IMR-90 (cell line): ENCODE results near the gene ZDHHC16. TPM values are rescaled to one million over a fixed set of nuclear protein-coding genes. Genes with fewer than 3 reads are reported as not detected.

Experiments used
- ATAC-seq: fragments of 200-7000 bp; cut with Tn5 transposase; 2 replicates; pipeline ENCODE4 v1.9.1; 2020; ENCODE audit warnings: low read depth, mild to moderate bottlenecking, moderate library complexity
- BruUV-seq: library from RNA; stranded (reverse); fragments of 400-500 nt; replicated peaks from 2 replicates; lab custom pipeline; 2021; lab: Mats Ljungman, UMichigan
- CTCF ChIA-PET: fragments of 300-600 bp; formaldehyde crosslinking; extraction: SDS; loops from one replicate; lab custom pipeline; 2021; ENCODE audit warnings: antibody characterized with exemption; lab: Yijun Ruan, JAX
- POLR2A ChIA-PET: fragments of 300-600 bp; sonication (Branson Sonifier 250); formaldehyde crosslinking; loops from one replicate; lab custom pipeline; 2022; ENCODE audit warnings: antibody characterized with exemption; ENCODE audit not compliant: unreplicated experiment; lab: Charles Lee
- DNase-seq: peaks from one replicate; pipeline ENCODE4 v3.0.0; 2013
- H2AFZ ChIP-seq: replicated peaks from 2 replicates; pipeline ENCODE3; 2013; ENCODE audit warnings: low read length, mild to moderate bottlenecking; ENCODE audit not compliant: poor library complexity
- H2AK5ac ChIP-seq: 2 replicates; pipeline ENCODE4 v1.6.1; 2013; ENCODE audit warnings: low read depth, low read length, inconsistent platforms
- H2AK9ac ChIP-seq: replicated peaks from 2 replicates; pipeline ENCODE3; 2013; ENCODE audit warnings: mild to moderate bottlenecking, low read depth, low read length, moderate library complexity; ENCODE audit not compliant: poor library complexity
- H2BK120ac ChIP-seq: 2 replicates; pipeline ENCODE4 v1.6.1; 2013; ENCODE audit warnings: low read depth, low read length, inconsistent platforms
- H2BK15ac ChIP-seq: 3 replicates; pipeline ENCODE4 v1.6.1; 2013; ENCODE audit warnings: low read depth, low read length, inconsistent platforms
- H2BK20ac ChIP-seq: 2 replicates; pipeline ENCODE4 v1.6.1; 2013; ENCODE audit warnings: low read depth, mild to moderate bottlenecking, inconsistent platforms, low read length, moderate library complexity
- H2BK5ac ChIP-seq: 2 replicates; pipeline ENCODE4 v1.6.1; 2013; ENCODE audit warnings: mild to moderate bottlenecking, low read depth, low read length, inconsistent platforms; ENCODE audit not compliant: poor library complexity, severe bottlenecking
- H3K14ac ChIP-seq: replicated peaks from 2 replicates; pipeline ENCODE4 v1.6.1; 2013; ENCODE audit warnings: low read depth, low read length, inconsistent platforms
- H3K18ac ChIP-seq: 2 replicates; pipeline ENCODE4 v1.6.1; 2013; ENCODE audit warnings: low read depth, low read length, control low read depth
- H3K23ac ChIP-seq: 2 replicates; pipeline ENCODE4 v1.6.1; 2013; ENCODE audit warnings: low read depth, low read length, inconsistent platforms
- H3K27ac ChIP-seq: 2 replicates; pipeline ENCODE4 v1.5.1; 2013; ENCODE audit warnings: mild to moderate bottlenecking, control low read depth, low read length; ENCODE audit not compliant: insufficient read depth
- H3K27me3 ChIP-seq: 2 replicates; pipeline ENCODE4 v1.6.1; 2013; ENCODE audit warnings: low read length; ENCODE audit not compliant: control insufficient read depth, insufficient read depth
- H3K36me3 ChIP-seq: 2 replicates; pipeline ENCODE4 v1.6.1; 2013; ENCODE audit warnings: low read length, mixed read lengths; ENCODE audit not compliant: control insufficient read depth, insufficient read depth
- H3K4ac ChIP-seq: 2 replicates; pipeline ENCODE4 v1.6.1; 2013; ENCODE audit warnings: low read depth, low read length, inconsistent platforms
- H3K4me1 ChIP-seq: 2 replicates; pipeline ENCODE4 v1.6.1; 2013; ENCODE audit warnings: low read length, mixed read lengths; ENCODE audit not compliant: control insufficient read depth, insufficient read depth
- H3K4me2 ChIP-seq: 2 replicates; pipeline ENCODE4 v1.6.1; 2013; ENCODE audit warnings: low read depth, mild to moderate bottlenecking, control low read depth, low read length, moderate library complexity
- H3K4me3 ChIP-seq: 2 replicates; pipeline ENCODE4 v1.5.1; 2013; ENCODE audit warnings: low read depth, mild to moderate bottlenecking, control low read depth, low read length, moderate library complexity; ENCODE audit not compliant: insufficient read depth
- H3K56ac ChIP-seq: 2 replicates; pipeline ENCODE4 v1.6.1; 2013; ENCODE audit warnings: low read length, inconsistent platforms; ENCODE audit not compliant: insufficient read depth; ENCODE audit errors: extremely low read depth
- H3K79me1 ChIP-seq, 2 experiments: 2 replicates each; pipeline ENCODE4 v1.6.1; 2013; ENCODE audit warnings: low read length in 2 of 2, inconsistent platforms in 1 of 2, low read depth in 1 of 2
- H3K9ac ChIP-seq: 2 replicates; pipeline ENCODE4 v1.6.1; 2013; ENCODE audit warnings: low read depth, low read length, control low read depth
- H3K9me1 ChIP-seq: 2 replicates; pipeline ENCODE4 v1.6.1; 2013; ENCODE audit warnings: low read length, inconsistent platforms; ENCODE audit not compliant: insufficient read depth
- H3K9me3 ChIP-seq: 2 replicates; pipeline ENCODE4 v1.6.1; 2013; ENCODE audit warnings: low read length; ENCODE audit not compliant: control insufficient read depth, insufficient read depth
- H4K20me1 ChIP-seq: 2 replicates; pipeline ENCODE4 v1.6.1; 2013; ENCODE audit warnings: low read length, inconsistent platforms; ENCODE audit not compliant: insufficient read depth
- H4K5ac ChIP-seq: 2 replicates; pipeline ENCODE4 v1.6.1; 2013; ENCODE audit warnings: mild to moderate bottlenecking, low read depth, low read length, control low read depth
- H4K8ac ChIP-seq, 2 experiments: 2 replicates each; pipeline ENCODE4 v1.6.1; 2013; ENCODE audit warnings: low read depth in 2 of 2, low read length in 2 of 2, control low read depth in 1 of 2, inconsistent platforms in 1 of 2
- H4K91ac ChIP-seq: 2 replicates; pipeline ENCODE4 v1.6.1; 2013; ENCODE audit warnings: low read depth, low read length, inconsistent platforms; ENCODE audit not compliant: insufficient read depth
- BHLHE40 ChIP-seq: fragments of 150-350 bp; IDR thresholded peaks from 2 replicates; pipeline ENCODE4 v1.6.1; 2016; ENCODE audit warnings: mild to moderate bottlenecking, low read depth, low read length
- CEBPB ChIP-seq: IDR thresholded peaks from 2 replicates; pipeline ENCODE4 v1.6.1; 2012; ENCODE audit warnings: low read depth, low read length, improper control_type of control experiment
- CHD1 ChIP-seq: IDR thresholded peaks from 2 replicates; pipeline ENCODE4 v1.6.1; 2012; ENCODE audit warnings: low read depth, low read length, improper control_type of control experiment
- FOS ChIP-seq: fragments of 150-350 bp; IDR thresholded peaks from 2 replicates; pipeline ENCODE4 v1.6.1; 2016; ENCODE audit warnings: low read depth, low read length
- MXI1 ChIP-seq: IDR thresholded peaks from 2 replicates; pipeline ENCODE4 v1.6.1; 2012; ENCODE audit warnings: low read depth, mild to moderate bottlenecking, low read length, moderate library complexity, borderline replicate concordance
- NFE2L2 ChIP-seq: fragments of 150-350 bp; IDR thresholded peaks from 2 replicates; pipeline ENCODE4 v1.6.1; 2016; ENCODE audit warnings: low read depth, mild to moderate bottlenecking, low read length
- SMC3 ChIP-seq: fragments of 150-350 bp; IDR thresholded peaks from 2 replicates; pipeline ENCODE4 v1.6.1; 2016; ENCODE audit warnings: low read depth, mild to moderate bottlenecking, antibody characterized with exemption, low read length, moderate library complexity
- WGBS, 2 experiments: methylation state at CpG; one replicate each; pipeline versions ENCODE4 v1.1.5 to v1.1.7; 2013; ENCODE audit warnings: missing lambda C conversion rate in 2 of 2; ENCODE audit not compliant: insufficient read length in 1 of 2; ENCODE audit errors: extremely low coverage in 2 of 2; 5-methylcytosine and 5-hydroxymethylcytosine counted together
- dilution Hi-C: fragments of 300-500 bp; cut with HindIII; formaldehyde crosslinking; loops from one replicate; pipeline ENCODE4 v1.14.3; 2018; ENCODE audit warnings: low sequenced_read_pairs; ENCODE audit not compliant: unreplicated experiment
- in situ Hi-C: fragments of 300-500 bp; cut with MboI; formaldehyde crosslinking; loops from 3 replicates; pipeline ENCODE4 v1.14.3; 2019; ENCODE audit warnings: low sequenced_read_pairs, inconsistent platforms, mixed read lengths
- intact Hi-C: fragments of 100-400 bp; cut with micrococcal nuclease; formaldehyde crosslinking; loops from 2 replicates; pipeline ENCODE4 v1.10.0; 2022
- polyA plus RNA-seq, 3 experiments: library from polyadenylated mRNA; depleted of rRNA; stranded (reverse); fragments of >200 nt; gene quantifications; 2 replicates each; pipeline ENCODE4 v1.2.3, GENCODE V29; 2012; ENCODE audit warnings: low replicate concordance in 1 of 3
- total RNA-seq: library from RNA; depleted of rRNA; stranded (reverse); fragments of >200 nt; gene quantifications from 2 replicates; pipeline ENCODE4 v1.2.3, GENCODE V29; 2012
- TF ChIP-seq, protein P1 (sequence below): fragments of 150-350 bp; IDR thresholded peaks from 2 replicates; pipeline ENCODE4 v1.6.1; 2017; ENCODE audit warnings: mild to moderate bottlenecking, antibody characterized with exemption, low read length, low read depth
- TF ChIP-seq, protein P2 (sequence below): fragments of 150-350 bp; IDR thresholded peaks from 2 replicates; pipeline ENCODE4 v1.6.1; 2016; ENCODE audit warnings: low read depth, mild to moderate bottlenecking, low read length, moderate library complexity, borderline replicate concordance

ZDHHC16 gene
- total and polyA plus RNA-seq, 2 of the 4 experiments (the other 2 are of a cell fraction), result 54.7 to 64.0 TPM

- no peak overlapping the region for H4K8ac ChIP-seq
- no peak overlapping the region for H3K56ac ChIP-seq
- H3K36me3 ChIP-seq, result peaks cover 6% of the 10 kb centered on the region
- H3K4ac ChIP-seq, result no peak overlapping the region
- H4K5ac ChIP-seq, result no peak overlapping the region
- H2AK5ac ChIP-seq, result no peak overlapping the region
- H3K14ac ChIP-seq, result no peak overlapping the region
- H3K9me3 ChIP-seq, result no peaks in the 10 kb centered on the region
- H3K4me1 ChIP-seq, result peaks cover 9% of the 10 kb centered on the region
- CTCF ChIA-PET, result no interaction called here
- H2BK120ac ChIP-seq, result no peak overlapping the region
- in situ Hi-C loops, result no loop called here
- H3K27me3 ChIP-seq, result no peaks in the 10 kb centered on the region
- no peak overlapping the region for H4K91ac ChIP-seq
- no peak overlapping the region for H3K27ac ChIP-seq
- intact Hi-C loops, result no loop called here
- H4K20me1 ChIP-seq, result peaks cover 41% of the 10 kb centered on the region
- ATAC-seq (no peak), DNase-seq (no peak)
- no peak overlapping the region for H3K4me3 ChIP-seq
- peaks cover 17% of the 10 kb centered on the region for H3K9me1 ChIP-seq
- dilution Hi-C loops, result no loop called here
- no peak overlapping the region for H3K9ac ChIP-seq
- TF ChIP-seq MXI1, result no peak
- TF ChIP-seq CHD1, result no peak
- TF ChIP-seq FOS, result no peak
- TF ChIP-seq NFE2L2, result no peak
- TF ChIP-seq, protein P1, sequence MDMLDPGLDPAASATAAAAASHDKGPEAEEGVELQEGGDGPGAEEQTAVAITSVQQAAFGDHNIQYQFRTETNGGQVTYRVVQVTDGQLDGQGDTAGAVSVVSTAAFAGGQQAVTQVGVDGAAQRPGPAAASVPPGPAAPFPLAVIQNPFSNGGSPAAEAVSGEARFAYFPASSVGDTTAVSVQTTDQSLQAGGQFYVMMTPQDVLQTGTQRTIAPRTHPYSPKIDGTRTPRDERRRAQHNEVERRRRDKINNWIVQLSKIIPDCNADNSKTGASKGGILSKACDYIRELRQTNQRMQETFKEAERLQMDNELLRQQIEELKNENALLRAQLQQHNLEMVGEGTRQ, result no peak
- TF ChIP-seq SMC3, result no peak
- TF ChIP-seq, protein P2, sequence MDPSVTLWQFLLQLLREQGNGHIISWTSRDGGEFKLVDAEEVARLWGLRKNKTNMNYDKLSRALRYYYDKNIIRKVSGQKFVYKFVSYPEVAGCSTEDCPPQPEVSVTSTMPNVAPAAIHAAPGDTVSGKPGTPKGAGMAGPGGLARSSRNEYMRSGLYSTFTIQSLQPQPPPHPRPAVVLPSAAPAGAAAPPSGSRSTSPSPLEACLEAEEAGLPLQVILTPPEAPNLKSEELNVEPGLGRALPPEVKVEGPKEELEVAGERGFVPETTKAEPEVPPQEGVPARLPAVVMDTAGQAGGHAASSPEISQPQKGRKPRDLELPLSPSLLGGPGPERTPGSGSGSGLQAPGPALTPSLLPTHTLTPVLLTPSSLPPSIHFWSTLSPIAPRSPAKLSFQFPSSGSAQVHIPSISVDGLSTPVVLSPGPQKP, result no peak
- TF ChIP-seq BHLHE40, result no peak
- no peak for TF ChIP-seq CEBPB
- H3K23ac ChIP-seq, result no peak overlapping the region
- no peak overlapping the region for H2BK20ac ChIP-seq
- H3K4me2 ChIP-seq, result no peak overlapping the region
- POLR2A ChIA-PET, result no interaction called here
- no peak overlapping the region for H2AK9ac ChIP-seq
- no peak overlapping the region for H2AFZ ChIP-seq
- peaks cover 10 to 73% of the 10 kb centered on the region in 2 experiments for H3K79me1 ChIP-seq
- no peak overlapping the region for H2BK5ac ChIP-seq
- no CpG with 5 or more reads among the region's 4 CpGs for WGBS, 2 experiments
- H2BK15ac ChIP-seq, result no peak overlapping the region
- no peak overlapping the region for H3K18ac ChIP-seq
- BruUV-seq, result no TSS peak
Observed at GRCh38 chr10:97485647-97486281, 39.8 kb downstream of the ZDHHC16 start.
